Brain microvascular endothelial cell (primary cell): ENCODE data around the gene CDC14B.

Experiments
- DNase-seq: peaks from one replicate; pipeline ENCODE4 v3.0.0-alpha.2; 2020
- H3K27ac ChIP-seq: fragments of 250-450 bp; sonication (Bioruptor Pico); 2 replicates; pipeline ENCODE4 v1.5.1; 2020; ENCODE audit warnings: mild to moderate bottlenecking, moderate library complexity
- H3K27me3 ChIP-seq: fragments of 250-450 bp; sonication (Bioruptor Pico); replicated peaks from 2 replicates; pipeline ENCODE4 v1.5.1; 2020; ENCODE audit warnings: mild to moderate bottlenecking
- H3K36me3 ChIP-seq: fragments of 250-450 bp; sonication (Bioruptor Pico); replicated peaks from 2 replicates; pipeline ENCODE4 v1.5.1; 2020; ENCODE audit warnings: mild to moderate bottlenecking
- H3K4me3 ChIP-seq: 2 replicates; pipeline ENCODE4 v1.5.1; 2011; ENCODE audit warnings: low read depth, mild to moderate bottlenecking, control low read depth, low read length, moderate library complexity
- in situ Hi-C: cut with HindIII; loops from 2 replicates; pipeline ENCODE4 v1.10.0; 2017; ENCODE audit warnings: low sequenced_read_pairs, low pct_ligation_motif_present
- TF ChIP-seq, protein P1 (sequence below): IDR thresholded peaks from 2 replicates; pipeline ENCODE4 v1.5.1; 2011; ENCODE audit warnings: low read depth, mild to moderate bottlenecking, moderate library complexity, low read length, control low read depth, inconsistent platforms; ENCODE audit errors: missing control alignments

The CDC14B gene

DNA sequence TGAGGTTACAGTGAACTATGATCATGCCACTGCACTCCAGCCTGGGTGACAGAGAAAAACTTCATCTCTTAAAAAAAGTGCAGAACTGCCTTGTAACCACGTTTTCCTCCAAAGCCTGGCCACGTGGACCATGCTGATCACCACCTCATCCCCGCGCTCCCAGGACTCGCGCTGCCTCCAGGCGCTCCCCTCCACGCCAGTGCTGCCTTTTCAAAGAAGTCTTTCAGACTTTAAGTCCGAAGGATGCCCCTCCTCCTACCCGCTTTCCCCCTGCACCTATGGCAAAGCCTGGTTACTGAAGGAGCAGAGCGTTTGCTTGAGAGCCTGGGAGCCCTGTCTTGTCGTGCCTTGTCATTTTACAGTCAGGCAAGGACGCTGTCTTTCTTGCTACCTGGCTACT, 125.9 kb downstream of the CDC14B start:
- Histone ChIP-seq H3K4me3 (no peak overlapping the region), H3K27me3 (no peaks in the 10 kb centered on the region), H3K27ac (no peak overlapping the region), H3K36me3 (peaks cover 14% of the 10 kb centered on the region)
- TF ChIP-seq, protein P1, sequence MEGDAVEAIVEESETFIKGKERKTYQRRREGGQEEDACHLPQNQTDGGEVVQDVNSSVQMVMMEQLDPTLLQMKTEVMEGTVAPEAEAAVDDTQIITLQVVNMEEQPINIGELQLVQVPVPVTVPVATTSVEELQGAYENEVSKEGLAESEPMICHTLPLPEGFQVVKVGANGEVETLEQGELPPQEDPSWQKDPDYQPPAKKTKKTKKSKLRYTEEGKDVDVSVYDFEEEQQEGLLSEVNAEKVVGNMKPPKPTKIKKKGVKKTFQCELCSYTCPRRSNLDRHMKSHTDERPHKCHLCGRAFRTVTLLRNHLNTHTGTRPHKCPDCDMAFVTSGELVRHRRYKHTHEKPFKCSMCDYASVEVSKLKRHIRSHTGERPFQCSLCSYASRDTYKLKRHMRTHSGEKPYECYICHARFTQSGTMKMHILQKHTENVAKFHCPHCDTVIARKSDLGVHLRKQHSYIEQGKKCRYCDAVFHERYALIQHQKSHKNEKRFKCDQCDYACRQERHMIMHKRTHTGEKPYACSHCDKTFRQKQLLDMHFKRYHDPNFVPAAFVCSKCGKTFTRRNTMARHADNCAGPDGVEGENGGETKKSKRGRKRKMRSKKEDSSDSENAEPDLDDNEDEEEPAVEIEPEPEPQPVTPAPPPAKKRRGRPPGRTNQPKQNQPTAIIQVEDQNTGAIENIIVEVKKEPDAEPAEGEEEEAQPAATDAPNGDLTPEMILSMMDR, result no peak
- in situ Hi-C loops, result no loop called here
- no peak for DNase-seq

DNA sequence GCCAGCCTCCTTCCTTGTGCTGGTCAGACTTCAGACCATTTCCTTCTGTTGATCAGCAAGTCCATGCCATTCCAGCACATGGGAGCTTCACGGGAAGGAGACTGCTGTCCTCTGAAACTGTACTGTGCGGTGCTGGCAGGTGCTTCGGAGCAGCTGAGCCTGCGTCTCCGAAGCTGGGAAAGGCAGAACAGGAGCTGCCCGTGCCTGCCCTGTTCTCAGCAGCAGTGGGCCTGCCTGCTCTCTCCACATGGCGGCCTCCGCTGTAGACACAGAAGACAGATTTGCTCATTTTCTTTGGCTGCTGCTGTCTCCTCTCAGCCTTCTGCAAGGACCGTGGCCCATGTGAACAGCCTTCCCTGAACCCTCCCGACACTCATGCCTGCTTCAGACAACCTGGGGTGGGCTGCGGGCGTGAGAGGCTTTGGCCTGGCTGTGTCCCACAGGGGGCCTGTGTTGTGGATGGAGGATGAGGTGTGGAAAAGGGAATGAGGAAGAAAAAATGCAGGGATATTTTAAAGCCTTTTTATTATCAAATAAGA, 126.6 kb downstream of the CDC14B start:
- TF ChIP-seq, protein P1, result no peak
- Histone ChIP-seq H3K4me3 (no peak overlapping the region), H3K36me3 (peaks cover 19% of the 10 kb centered on the region), H3K27ac (no peak overlapping the region), H3K27me3 (no peaks in the 10 kb centered on the region)
- no peak for DNase-seq
- in situ Hi-C loops, result no loop called here

DNA sequence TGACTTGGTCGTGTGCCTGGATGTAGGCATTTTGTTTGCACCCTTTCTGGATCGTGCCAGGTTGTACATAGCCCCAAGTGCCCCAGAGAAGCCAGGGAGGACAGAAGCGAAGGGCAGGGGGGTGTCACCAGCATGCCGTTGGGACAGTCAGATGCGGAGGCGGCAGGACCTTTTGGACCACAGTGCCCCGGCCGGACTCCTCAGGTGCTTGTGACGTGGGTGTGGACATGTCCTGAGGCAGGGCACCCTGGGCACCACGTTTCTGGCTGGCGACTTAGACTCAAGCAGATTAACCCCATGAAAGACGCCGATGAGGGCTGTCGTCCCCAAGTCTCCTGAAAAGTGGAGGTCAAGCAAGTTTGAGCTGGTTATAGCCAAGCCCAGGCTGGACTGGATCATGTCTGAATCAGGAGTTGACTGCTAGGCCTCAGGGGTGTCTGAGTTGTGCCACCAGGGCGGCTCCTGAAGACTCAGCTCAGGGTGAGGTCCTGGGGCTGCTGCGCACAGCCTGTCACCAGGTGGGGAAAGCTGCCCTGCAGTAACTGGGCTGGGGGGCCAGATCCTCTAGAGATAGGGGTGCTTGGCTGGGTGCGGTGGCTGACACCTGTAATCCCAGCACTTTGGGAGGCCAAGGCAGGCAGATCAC, 127.6 kb downstream of the CDC14B start:
- TF ChIP-seq, protein P1, result no peak
- Histone ChIP-seq H3K27ac (no peak overlapping the region), H3K27me3 (no peaks in the 10 kb centered on the region), H3K36me3 (peaks cover 19% of the 10 kb centered on the region), H3K4me3 (no peak overlapping the region)
- DNase-seq, result no peak
- in situ Hi-C loops, result no loop called here

DNA sequence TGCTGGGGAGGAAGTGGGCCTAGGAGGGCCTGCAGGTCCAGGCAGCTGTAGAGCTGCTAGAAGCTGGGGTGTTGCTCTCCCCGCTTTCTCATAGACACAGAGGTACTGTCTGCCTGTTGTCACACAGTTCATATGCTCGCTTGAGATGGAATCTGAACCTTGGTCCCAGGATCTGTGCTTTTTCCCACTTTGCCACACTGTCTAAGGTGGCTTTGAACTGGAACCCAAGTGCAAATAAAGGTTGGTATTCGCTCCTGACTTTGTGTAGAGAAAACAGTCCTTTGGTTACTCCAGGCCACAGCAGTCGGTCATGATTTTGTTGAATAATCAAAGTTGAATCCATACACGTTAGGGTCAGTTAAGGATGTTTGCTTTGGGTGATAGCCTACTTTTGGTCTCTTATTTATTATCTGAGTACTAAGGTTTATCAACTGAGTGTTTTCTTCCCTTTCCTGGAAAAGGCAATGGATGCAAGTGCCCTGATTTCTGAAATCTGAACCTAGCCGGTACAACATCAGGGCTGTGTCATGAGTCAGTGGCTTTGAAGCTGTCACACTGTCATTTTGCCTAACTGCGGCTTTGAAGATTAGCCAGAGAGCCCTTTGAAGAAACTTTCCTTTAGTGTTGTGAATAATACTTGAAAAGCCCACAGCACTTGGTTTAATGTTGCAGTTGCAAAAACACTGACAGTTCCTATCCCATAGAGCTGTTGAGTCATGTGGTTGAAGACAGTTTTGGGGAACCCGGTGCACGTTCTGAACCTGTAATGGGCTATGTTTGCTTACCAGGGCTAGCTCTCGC, 128.4 kb downstream of the CDC14B start:
- in situ Hi-C loops, result no loop called here
- DNase-seq, result no peak
- H3K4me3 ChIP-seq, result no peak overlapping the region
- no peaks in the 10 kb centered on the region for H3K27me3 ChIP-seq
- TF ChIP-seq, protein P1, result no peak
- H3K27ac ChIP-seq, result no peak overlapping the region
- H3K36me3 ChIP-seq, result peaks cover 19% of the 10 kb centered on the region

DNA sequence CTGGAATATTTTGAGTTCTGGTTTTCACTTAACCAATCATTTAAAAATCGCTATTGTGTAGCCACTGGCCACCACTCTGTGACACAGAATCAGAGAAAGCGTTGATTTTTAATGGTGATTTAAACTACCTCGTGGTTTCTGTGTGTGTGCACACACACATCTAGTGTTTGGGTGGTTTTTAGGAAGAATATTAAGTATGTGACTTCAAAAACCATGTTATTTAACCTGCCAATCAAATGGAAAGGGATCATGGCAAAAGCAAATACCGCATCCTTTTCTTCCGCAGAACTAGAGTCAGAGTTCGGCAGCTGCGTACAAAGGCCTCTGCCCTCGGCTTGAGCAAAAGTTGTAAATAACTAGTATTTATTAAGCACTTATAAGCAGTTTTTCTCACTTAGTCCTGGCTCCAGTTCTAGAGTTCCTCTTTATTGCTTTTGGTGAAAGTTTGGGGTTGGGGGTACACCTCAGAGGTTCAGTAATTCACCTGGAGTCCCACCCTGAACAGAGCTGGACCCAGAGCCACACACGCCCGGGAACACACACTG, 129.0 kb downstream of the CDC14B start:
- no peak for DNase-seq
- in situ Hi-C loops, result no loop called here
- TF ChIP-seq, protein P1, result no peak
- Histone ChIP-seq H3K27me3 (no peaks in the 10 kb centered on the region), H3K36me3 (peaks cover 19% of the 10 kb centered on the region), H3K4me3 (no peak overlapping the region), H3K27ac (no peak overlapping the region)
